Measurements from ENCODE around the gene IRAK2. TPM values are rescaled to one million over a fixed set of nuclear protein-coding genes. Genes with fewer than 3 reads are reported as not detected.
A peak's percentile ranks its signal among the peaks of the same experiment; 100 is the strongest.

Gene IRAK2
- total RNA-seq, 1 experiment from 2014 or later, result 0.61 TPM

GRCh38 chr3:10238345-10239183, 73.8 kb downstream of the IRAK2 start:
- no peaks in the 10 kb centered on the region for H3K4me1 ChIP-seq (ENCODE audit: insufficient read depth, low read length)
- no peak overlapping the region for H2AK5ac ChIP-seq (ENCODE audit: insufficient read length, low read length)
- no peaks in the 10 kb centered on the region for H3K23me2 ChIP-seq (ENCODE audit: insufficient read length, low read depth, low read length, poor library complexity, severe bottlenecking)
- Mint-ChIP-seq H3K27ac (peak overlapping the region in 2 of 3 experiments; percentile 50 to 71; a peak in 2 of 7 replicates), H3K9me3 (peaks cover 1 to 7% of the 10 kb centered on the region in 2 experiments; a peak in 2 of 5 replicates), H3K4me3 (no peak overlapping the region), H3K27me3 (ENCODE audit: low read depth) (peaks cover 2% of the 10 kb centered on the region), H3K4me1 (peaks cover 14 to 27% of the 10 kb centered on the region in 2 experiments), H3K36me3 (ENCODE audit: insufficient read depth in 1 of 3, low read depth in 3 of 3) (peaks cover 0 to 24% (median 2%) of the 10 kb centered on the region in 3 experiments; a peak in 5 of 7 replicates)
- no peak overlapping the region for H3K4ac ChIP-seq (ENCODE audit: low read depth, low read length)
- H2BK20ac ChIP-seq (ENCODE audit: low read depth, low read length, poor library complexity, severe bottlenecking), result no peak overlapping the region
- no peaks in the 10 kb centered on the region for H3K27me3 ChIP-seq (ENCODE audit: insufficient read depth, low read length)
- H3K79me2 ChIP-seq (ENCODE audit: insufficient read depth, low read length), result no peaks in the 10 kb centered on the region
- no peak overlapping the region for H3K27ac ChIP-seq (ENCODE audit: insufficient read length, low read depth, low read length)
- H2BK12ac ChIP-seq (ENCODE audit: insufficient read length, low read depth, low read length), result no peak overlapping the region
- H3K9me3 ChIP-seq (ENCODE audit: control insufficient read depth, low read depth, low read length), result no peaks in the 10 kb centered on the region
- H3K79me1 ChIP-seq (ENCODE audit: insufficient read depth, low read depth, low read length, poor library complexity, severe bottlenecking), result no peaks in the 10 kb centered on the region
- H3K23ac ChIP-seq (ENCODE audit: insufficient read length, low read depth, low read length), result no peak overlapping the region
- H2BK5ac ChIP-seq (ENCODE audit: insufficient read length, low read length), result no peak overlapping the region
- no peak overlapping the region for H4K91ac ChIP-seq (ENCODE audit: insufficient read length, low read depth, low read length)
- no peak overlapping the region for H2AFZ ChIP-seq (ENCODE audit: low read length)
- no peak overlapping the region for H3K18ac ChIP-seq (ENCODE audit: insufficient read length, low read depth, low read length)
- no peak overlapping the region for H3T11ph ChIP-seq (ENCODE audit: low read length)
- H4K20me1 ChIP-seq (ENCODE audit: control insufficient read depth, insufficient read depth, insufficient read length), result no peaks in the 10 kb centered on the region
- TF ChIP-seq CTCF (conservative IDR thresholded peaks at IDR 0.05), result no peak
- no peak overlapping the region for H2BK120ac ChIP-seq (ENCODE audit: low read depth, low read length, poor library complexity, severe bottlenecking)
- no peak overlapping the region for H2BK15ac ChIP-seq (ENCODE audit: low read depth, low read length)
- no peak overlapping the region for H3K14ac ChIP-seq (ENCODE audit: insufficient read depth, low read length)
- WGBS (ENCODE audit: extremely low coverage, insufficient read length, low lambda C conversion rate), result no CpG with 5 or more reads among the region's 15 CpGs
- DNase-seq, result no peak
- H3K9ac ChIP-seq (ENCODE audit: extremely low read depth, insufficient read length, low read length), result no peak overlapping the region
- H4K5ac ChIP-seq (ENCODE audit: insufficient read length, low read depth, low read length), result no peak overlapping the region
- no peak overlapping the region for H3K56ac ChIP-seq (ENCODE audit: insufficient read length, low read depth, low read length)
- no peak overlapping the region for H4K8ac ChIP-seq (replicated peaks; ENCODE audit: insufficient read length, low read depth, low read length)
- no peak overlapping the region for H3K4me2 ChIP-seq (ENCODE audit: insufficient read depth, insufficient read length, low read length)

Data from H9 (cell line).